ENCODE measurements around the gene HHAT. TPM values are rescaled to one million over a fixed set of nuclear protein-coding genes. Genes with fewer than 3 reads are reported as not detected.

Gene HHAT
- polyA plus RNA-seq, 1 donor (not counting 4 experiments of a cell fraction or from before 2014, with no cell fraction given): 3.8 TPM

DNA sequence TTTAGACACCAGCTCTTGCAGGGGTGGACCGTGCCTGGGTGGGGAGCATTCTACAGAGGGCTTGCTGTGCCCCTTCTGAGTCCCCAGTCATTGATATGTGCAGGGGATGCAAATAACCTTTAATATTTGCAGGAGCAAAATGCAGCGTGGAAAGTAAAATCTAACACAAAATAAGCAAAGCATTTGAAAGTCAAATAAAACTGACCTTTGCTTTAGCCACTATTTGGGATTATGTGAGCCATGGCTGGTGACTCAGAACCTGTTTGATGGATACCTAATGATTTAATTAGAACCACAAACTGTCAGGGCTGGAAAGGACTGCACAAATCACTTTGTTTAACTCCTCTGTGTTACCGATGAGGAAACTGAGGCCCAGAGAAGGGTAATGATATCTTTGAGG, 377.5 kb downstream of the HHAT start:
- Histone ChIP-seq H3K4me1 (ENCODE audit: control insufficient read depth, extremely low read depth, insufficient read depth, low read length) (no peaks in the 10 kb centered on the region), H3K36me3 (ENCODE audit: control insufficient read depth in 2 of 2, extremely low read depth in 1 of 2, insufficient read depth in 2 of 2, low read length in 2 of 2) (no peaks in the 10 kb centered on the region), H3K9me3 (ENCODE audit: control insufficient read depth, low read depth, low read length) (no peaks in the 10 kb centered on the region), H2AFZ (ENCODE audit: control insufficient read depth, low read length) (no peak overlapping the region), H3K79me2 (ENCODE audit: control insufficient read depth, insufficient read depth, low read length) (no peaks in the 10 kb centered on the region), H3K4me3 (ENCODE audit: control insufficient read depth in 2 of 3, extremely low read depth in 1 of 3, insufficient read depth in 2 of 3, low read depth in 1 of 3, low read length in 3 of 3) (no peak overlapping the region), H3K4me2 (ENCODE audit: control insufficient read depth, extremely low read depth, insufficient read depth, low read depth, low read length) (no peak overlapping the region), H3K9ac (ENCODE audit: control insufficient read depth, extremely low read depth, insufficient read depth, low read length) (no peak overlapping the region), H3K27me3 (ENCODE audit: control insufficient read depth, extremely low read depth, insufficient read depth, low read length) (no peaks in the 10 kb centered on the region), H3K27ac (ENCODE audit: control insufficient read depth, insufficient read depth, low read length) (no peak overlapping the region), H4K20me1 (ENCODE audit: control insufficient read depth, extremely low read depth, insufficient read depth, low read length) (no peaks in the 10 kb centered on the region), H3K9me1 (ENCODE audit: control insufficient read depth, extremely low read depth, insufficient read depth, low read length) (no peaks in the 10 kb centered on the region)
- dilution Hi-C loops (cut with MboI; ENCODE audit: extremely low pct_ligation_motif_present, low sequenced_read_pairs): no loop called here
- no peak for TF ChIP-seq EZH2 (IDR thresholded peaks at IDR 0.05; ENCODE audit: low read length)
- TF ChIP-seq, protein P1, sequence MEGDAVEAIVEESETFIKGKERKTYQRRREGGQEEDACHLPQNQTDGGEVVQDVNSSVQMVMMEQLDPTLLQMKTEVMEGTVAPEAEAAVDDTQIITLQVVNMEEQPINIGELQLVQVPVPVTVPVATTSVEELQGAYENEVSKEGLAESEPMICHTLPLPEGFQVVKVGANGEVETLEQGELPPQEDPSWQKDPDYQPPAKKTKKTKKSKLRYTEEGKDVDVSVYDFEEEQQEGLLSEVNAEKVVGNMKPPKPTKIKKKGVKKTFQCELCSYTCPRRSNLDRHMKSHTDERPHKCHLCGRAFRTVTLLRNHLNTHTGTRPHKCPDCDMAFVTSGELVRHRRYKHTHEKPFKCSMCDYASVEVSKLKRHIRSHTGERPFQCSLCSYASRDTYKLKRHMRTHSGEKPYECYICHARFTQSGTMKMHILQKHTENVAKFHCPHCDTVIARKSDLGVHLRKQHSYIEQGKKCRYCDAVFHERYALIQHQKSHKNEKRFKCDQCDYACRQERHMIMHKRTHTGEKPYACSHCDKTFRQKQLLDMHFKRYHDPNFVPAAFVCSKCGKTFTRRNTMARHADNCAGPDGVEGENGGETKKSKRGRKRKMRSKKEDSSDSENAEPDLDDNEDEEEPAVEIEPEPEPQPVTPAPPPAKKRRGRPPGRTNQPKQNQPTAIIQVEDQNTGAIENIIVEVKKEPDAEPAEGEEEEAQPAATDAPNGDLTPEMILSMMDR (optimal IDR thresholded peaks at IDR 0.05 in 1 of 3, IDR thresholded peaks at IDR 0.05 in 1 of 3, conservative IDR thresholded peaks at IDR 0.05 in 1 of 3; ENCODE audit: extremely low read depth in 1 of 3, insufficient read depth in 2 of 3, low read length in 3 of 3): no peak
- FAIRE-seq (no peak), DNase-seq (ENCODE audit: low read depth, low spot score) (no peak)

DNA sequence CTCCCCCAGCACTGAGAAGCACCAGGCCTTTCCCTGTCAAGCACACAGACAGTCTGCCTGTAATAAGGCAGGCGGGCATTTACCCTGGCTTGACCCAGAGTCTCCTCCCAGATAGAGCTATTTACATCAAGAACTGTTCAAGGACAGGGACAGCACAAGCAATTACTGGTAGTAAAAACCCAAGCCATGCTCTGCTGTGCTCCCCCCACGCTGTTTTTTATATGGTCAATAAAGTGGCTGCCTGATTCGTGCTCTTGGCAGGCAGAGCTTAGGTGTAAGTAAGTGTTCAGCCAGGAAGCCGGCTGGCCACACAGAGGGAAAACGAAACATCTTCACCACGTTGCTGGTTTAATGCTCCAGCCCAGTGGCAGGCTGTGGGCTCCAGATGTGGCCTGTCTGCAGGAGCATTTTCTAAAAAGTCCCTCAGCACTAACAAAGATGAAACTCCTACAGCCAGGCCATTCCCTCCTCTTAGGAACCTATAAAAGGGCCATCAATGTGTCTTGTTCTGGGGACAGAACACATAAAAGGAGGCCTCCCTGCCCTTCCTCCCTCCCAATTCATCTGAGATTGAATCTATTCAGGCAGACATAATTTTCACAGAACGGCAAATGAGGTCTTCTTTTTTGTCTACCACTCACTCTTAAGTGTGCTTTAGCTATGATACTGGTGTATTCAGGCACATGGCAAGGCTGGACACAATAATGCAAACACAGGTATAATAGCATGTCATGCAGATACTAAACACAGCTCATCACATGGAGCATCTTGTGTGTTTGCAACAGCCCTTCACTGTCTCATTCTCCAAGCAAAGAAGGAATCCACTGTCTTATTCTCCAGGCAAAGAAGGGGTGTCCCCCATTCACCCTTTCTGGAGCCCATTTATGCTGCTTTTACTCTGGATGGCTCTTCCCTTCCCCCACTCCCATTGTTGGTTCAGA, 378.9 kb downstream of the HHAT start:
- H3K9me3 ChIP-seq (ENCODE audit: control insufficient read depth, low read depth, low read length): no peaks in the 10 kb centered on the region

More for the DNA sequence above, 378.9 kb downstream of the HHAT start:
- DNase-seq (ENCODE audit: low read depth, low spot score) (no peak), FAIRE-seq (no peak)
- TF ChIP-seq, protein P1 (optimal IDR thresholded peaks at IDR 0.05 in 1 of 3, IDR thresholded peaks at IDR 0.05 in 1 of 3, conservative IDR thresholded peaks at IDR 0.05 in 1 of 3; ENCODE audit: extremely low read depth in 1 of 3, insufficient read depth in 2 of 3, low read length in 3 of 3): no peak
- no peak for TF ChIP-seq EZH2 (IDR thresholded peaks at IDR 0.05; ENCODE audit: low read length)
- Histone ChIP-seq H2AFZ (ENCODE audit: control insufficient read depth, low read length) (no peak overlapping the region), H3K9me1 (ENCODE audit: control insufficient read depth, extremely low read depth, insufficient read depth, low read length) (no peaks in the 10 kb centered on the region), H3K27ac (ENCODE audit: control insufficient read depth, insufficient read depth, low read length) (no peak overlapping the region), H3K4me1 (ENCODE audit: control insufficient read depth, extremely low read depth, insufficient read depth, low read length) (no peaks in the 10 kb centered on the region), H3K27me3 (ENCODE audit: control insufficient read depth, extremely low read depth, insufficient read depth, low read length) (no peaks in the 10 kb centered on the region), H3K9ac (ENCODE audit: control insufficient read depth, extremely low read depth, insufficient read depth, low read length) (no peak overlapping the region), H3K4me3 (ENCODE audit: control insufficient read depth in 2 of 3, extremely low read depth in 1 of 3, insufficient read depth in 2 of 3, low read depth in 1 of 3, low read length in 3 of 3) (no peak overlapping the region), H3K79me2 (ENCODE audit: control insufficient read depth, insufficient read depth, low read length) (no peaks in the 10 kb centered on the region), H4K20me1 (ENCODE audit: control insufficient read depth, extremely low read depth, insufficient read depth, low read length) (no peaks in the 10 kb centered on the region), H3K4me2 (ENCODE audit: control insufficient read depth, extremely low read depth, insufficient read depth, low read depth, low read length) (no peak overlapping the region), H3K36me3 (ENCODE audit: control insufficient read depth in 2 of 2, extremely low read depth in 1 of 2, insufficient read depth in 2 of 2, low read length in 2 of 2) (no peaks in the 10 kb centered on the region)
- dilution Hi-C loops (cut with MboI; ENCODE audit: extremely low pct_ligation_motif_present, low sequenced_read_pairs): no loop called here
